Activated naive CD8-positive, alpha-beta T cell treated with anti-CD3 and anti-CD28 coated beads, Interleukin-2, amount 50 U/mL, for 16 hours (primary cell): ENCODE measurements around the gene OR2D2.
"Not testable (repeated sequence)": the region's sequence is repeated elsewhere in the genome, so short reads cannot be mapped to it uniquely, and the experiment has no call there.

Experiments
- DNase-seq: peaks from one replicate; pipeline ENCODE4 v3.0.0-alpha.2; 2020; ENCODE audit warnings: low read depth, low spot score

OR2D2 gene, protein sequence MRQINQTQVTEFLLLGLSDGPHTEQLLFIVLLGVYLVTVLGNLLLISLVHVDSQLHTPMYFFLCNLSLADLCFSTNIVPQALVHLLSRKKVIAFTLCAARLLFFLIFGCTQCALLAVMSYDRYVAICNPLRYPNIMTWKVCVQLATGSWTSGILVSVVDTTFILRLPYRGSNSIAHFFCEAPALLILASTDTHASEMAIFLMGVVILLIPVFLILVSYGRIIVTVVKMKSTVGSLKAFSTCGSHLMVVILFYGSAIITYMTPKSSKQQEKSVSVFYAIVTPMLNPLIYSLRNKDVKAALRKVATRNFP

DNA sequence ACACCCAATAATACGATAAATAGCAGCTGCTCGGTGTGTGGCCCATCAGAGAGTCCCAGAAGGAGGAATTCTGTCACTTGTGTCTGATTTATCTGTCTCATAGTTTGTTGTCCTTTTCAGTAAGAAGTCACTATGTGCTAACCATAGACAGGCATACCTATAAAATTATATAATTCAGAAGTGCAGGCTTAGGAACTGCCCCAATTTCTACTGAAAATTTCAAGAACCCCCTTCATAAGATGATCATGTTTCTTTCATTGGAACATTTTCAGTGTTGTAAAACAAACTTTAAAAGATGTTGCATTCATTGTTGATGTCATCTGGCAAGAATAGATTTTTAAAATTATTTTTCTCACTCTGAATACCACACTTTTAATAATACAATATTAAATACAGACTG lies at the start of gene OR2D2:
OR2D2 (minus strand) TSS at position 101 of the 400 bp plus-strand sequence; CDS start at position 101, 0 bp downstream.
- no peak for DNase-seq

DNA sequence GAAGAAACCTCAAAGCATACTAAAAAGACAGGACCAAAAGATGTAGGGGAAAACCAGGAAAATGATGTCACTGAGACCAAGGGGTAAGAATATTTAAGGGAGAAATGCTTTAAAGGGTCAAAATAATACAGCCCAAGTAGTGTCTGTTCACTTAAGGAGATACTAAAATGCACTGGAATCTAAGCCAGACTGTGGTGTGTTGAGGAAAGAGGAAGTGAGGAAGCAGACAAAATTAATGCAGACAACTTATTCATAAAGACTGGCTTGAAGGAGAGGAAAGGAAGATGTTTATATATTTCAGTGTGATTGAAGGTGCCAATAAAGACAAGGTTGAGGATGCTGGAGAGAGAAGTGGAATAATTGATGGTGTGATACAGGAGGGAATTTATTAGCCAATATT lies 49.7 kb upstream of the OR2D2 start:
- DNase-seq, result no peak

DNA sequence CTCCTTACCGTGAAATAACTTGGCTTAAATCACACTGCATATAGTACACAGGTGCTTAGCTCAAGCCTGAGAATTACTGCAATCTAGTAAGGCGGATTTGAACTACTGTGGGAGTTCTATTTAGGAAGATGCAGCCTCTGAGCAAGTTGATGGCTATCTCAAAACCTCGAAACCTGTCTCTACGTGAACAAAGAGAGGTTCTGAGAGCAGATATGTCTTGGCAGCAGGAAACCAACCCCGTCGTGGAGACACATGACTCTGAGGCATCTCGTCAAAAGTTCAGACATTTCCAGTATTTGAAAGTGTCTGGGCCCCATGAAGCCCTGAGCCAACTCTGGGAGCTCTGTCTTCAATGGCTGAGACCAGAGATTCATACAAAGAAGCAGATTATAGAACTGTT lies 39.8 kb upstream of the OR2D2 start:
- DNase-seq, result no peak

DNA sequence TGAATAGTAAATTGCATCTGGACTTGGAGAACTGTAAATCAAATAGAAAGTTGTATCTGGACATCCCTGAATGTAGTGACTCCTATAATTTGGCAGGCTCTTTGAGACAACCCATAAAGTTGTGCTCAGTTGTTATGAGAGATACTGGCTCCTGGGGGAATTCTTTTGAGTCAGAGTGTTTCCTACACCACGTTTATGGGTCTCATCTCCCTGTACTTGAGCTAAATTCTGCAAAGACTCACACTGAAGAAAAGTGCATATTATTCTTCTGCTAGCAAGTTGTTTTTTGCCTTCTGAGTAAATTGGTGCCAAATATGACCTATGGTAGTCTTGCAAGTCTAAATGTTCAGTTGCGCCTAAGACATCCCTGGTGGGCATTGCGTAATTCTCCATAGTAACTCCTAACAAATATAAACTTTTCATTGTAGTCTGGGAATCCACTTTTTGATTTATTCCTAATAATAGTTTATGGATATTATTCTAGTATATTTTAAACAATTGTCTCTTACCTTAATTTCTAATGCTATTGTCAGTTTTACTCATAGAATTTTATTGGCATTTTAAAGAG lies 38.9 kb upstream of the OR2D2 start:
- DNase-seq, result no peak

DNA sequence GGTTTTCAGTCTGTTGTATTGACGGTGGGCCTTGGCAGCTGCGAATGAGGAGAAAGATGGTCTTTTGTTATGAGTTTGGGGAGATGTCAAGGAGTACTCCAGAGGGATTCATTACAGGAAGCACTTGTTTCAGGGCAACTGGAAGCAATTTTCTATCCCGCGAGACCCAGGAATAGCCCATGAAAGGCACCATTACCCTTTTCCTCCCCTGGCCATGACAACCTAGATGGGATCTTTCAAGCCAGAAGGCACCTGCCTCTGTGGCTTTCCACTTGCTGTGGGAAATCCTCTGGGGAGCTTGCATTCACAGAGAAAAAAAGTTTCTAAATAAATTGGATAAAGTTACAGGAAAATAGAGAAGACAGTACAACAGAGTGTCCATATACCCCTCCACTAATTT lies 36.6 kb upstream of the OR2D2 start:
- DNase-seq, result no peak

DNA sequence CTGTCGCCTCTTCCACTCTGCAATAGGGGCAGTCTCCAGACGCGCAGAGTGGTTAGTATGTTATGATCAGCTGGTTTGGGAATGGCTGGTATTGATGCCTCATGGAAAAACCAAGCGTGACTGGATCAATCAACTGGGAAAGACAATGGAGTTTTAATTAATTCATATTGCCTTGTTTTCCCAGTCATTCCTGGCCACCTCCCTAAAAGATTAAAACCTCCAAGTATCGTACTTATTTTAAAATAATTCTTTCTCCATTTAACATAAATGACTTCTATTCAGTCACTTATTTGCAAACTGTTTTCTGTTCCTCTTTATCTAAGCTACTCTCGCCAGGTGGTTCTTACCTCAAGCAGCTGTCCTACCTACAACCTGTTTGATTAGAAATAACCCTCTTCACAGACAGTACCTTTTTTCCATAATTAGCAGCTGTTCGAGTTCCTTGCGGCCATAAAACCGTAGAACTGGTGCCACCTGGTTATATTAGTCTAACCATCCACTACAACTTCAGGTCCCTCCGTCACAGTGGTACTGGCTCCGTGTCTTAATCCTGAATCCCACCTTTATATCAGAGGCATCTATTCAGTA lies 34.8 kb upstream of the OR2D2 start:
- no peak for DNase-seq

DNA sequence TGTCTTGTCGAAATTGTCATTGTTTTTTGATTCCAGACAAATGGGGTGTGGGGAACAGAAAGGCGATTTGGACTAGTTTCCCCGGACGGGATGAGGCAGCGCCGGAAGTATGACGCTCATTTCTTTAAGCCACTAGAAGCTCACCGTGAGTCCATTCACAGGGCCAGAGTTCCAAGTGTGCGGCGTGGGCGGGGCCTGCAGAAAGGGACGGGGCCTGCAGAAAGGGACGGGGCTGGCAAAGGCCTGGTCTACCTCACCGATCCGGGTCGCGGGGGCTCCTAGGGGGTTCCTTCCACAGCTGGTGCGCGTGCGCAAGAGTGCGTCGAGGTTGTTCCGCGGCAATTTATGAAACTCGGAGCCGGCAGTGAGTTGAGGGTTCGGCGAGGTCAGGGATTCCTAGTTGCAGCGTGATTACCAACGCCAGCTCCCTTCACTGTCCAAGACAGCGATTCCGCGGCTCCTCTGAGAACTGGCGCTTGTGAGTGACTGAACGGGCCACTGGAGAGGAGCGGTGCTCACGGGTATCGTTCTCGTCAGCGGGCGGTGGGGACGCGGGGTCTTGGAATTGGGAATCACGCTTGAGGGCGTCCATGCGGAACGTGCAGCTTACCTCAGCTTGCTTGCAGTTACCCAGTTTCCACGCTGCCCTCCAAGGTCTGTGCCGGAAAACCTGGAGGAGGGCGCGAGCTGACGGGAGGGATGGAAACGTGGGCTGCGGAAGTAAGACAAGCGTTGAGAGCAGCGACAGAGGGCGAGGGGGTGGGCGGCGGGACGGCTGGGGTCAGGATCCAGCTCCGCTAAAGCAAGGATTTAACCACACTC lies 34.1 kb upstream of the OR2D2 start, which contains the start of gene ZNF215:
ZNF215 (plus strand) TSS at position 219 of the 822 bp plus-strand sequence. CDS start 5,847 bp downstream, outside the sequence.
- no peak for DNase-seq

DNA sequence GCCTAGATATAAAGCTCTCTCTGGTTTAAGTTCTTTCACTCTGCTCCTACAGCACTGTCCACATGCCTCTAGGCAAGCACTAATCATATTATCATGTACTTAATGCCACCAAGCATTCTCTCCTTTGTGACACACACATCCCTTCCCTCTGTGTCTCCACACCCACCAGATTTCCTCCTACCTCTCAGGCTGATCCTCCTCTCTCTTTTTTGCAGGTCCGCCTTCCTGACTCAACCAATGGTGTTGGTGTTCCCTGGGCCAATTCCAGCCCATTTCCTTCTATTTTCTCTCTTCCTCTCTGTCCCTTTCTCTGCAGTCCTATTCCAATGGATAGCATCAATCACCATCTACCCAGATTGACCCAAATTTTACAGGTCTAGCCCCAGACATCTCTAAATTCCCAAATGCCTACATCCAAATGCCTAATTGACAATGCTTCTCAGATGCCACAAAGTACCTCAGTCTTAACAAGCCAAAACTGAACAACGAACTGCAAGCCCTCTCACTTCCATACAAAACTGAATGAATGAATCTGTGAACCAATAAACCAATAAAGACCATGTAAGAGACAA lies 33.4 kb upstream of the OR2D2 start:
- DNase-seq, result no peak

DNA sequence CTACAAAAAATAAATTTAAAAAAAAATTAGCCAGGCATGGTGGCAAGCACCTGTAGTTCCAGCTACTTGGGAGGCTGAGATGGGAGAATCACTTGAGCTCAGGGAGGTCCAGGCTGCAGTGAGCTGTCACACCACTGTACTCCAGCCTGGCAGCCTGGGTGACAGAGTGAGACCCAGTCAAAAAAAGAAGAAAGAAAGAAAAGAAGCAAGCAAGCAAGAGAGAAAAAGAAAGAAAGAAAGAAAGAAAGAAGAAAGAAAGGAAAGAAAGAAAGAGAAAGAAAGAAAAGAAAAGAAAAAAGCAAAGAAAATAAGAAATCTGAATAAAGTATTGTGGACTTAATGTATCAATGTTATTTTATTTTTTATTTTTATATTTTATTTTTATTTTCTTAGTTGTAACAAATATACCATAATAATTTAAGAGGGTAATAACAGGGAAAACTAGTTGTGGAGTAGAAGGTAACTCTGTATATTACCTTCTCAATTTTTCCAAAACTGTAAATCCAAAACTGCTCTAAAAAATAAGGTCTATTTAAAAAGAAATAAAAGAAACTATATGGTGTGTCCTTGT lies 32.8 kb upstream of the OR2D2 start:
- DNase-seq, result no peak

DNA sequence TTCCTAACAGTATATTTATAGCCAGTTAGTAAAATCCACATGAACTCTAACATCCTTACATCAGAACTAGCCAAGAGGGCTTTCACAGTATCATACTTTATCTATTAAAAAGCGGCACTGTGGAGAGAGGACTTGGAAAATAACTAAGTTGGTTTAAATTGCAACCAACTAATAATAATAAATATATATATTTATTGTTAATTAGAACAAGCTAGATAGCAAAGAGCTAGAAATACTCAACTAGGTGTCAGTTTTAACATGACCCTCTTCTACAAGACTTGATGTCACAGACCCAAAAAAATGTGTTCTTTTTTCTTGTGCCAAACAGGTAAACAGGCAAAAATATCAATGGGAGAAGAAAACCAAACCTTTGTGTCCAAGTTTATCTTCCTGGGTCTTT lies 28.4 kb upstream of the OR2D2 start, which contains the start of gene OR2D3:
OR2D3 (plus strand) TSS at position 301 of the 400 bp plus-strand sequence; CDS start at position 301, 0 bp downstream.
- DNase-seq, result no peak

DNA sequence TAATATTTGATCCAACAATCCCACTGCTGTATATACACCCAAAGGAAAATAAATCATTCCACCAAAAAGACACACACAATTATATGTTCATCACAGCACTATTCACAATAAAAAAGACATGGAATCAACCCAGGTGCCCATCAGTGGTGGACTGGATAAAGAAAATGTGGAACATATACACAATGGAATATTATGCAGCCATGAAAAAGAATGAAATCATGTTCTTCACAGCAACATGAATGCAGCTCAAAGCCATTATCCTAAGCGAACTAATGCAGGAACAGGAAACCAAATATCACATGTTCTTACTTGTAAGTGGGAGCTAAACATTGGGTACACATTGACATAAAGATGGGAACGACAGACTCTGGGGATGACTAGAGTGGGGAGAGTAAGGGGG lies 27.4 kb upstream of the OR2D2 start:
- no peak for DNase-seq

DNA sequence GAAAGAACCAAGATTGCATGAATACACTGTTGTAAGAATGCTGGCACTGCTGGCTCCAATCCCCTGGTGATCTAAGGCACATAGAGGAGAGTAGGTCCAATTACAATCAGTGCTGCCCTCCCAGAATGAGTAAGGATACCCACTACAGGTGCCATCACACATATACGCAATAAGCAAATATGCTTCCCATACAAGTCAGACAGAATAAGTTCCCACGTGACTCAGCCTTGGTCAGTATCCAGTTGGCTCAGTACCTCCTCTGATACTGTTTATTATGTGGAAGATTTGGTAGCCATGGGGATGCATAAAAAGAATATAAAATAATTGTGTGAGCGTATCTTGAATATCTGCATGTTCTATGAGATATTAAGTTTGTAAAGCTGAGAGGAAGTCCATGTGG lies 19.6 kb upstream of the OR2D2 start:
- DNase-seq, result no peak

DNA sequence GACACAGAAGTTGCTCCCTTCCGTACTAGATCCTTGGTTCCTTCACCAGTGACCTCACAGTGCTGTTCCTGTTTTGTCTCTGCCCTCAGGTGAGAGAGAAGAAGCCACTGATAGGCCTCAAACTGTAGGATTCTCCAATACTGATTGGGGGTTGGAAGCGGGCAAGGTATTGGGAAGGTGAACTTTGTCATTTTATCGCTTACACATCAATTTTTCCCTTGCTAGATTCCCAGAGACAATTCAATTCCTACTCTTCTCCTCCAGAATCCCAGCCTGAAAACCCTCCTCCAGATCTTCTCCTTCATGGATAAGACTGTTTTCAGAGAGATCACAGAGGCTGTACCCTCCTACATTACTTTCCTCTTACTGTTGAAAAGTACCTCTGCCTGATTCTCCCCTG lies 19.1 kb upstream of the OR2D2 start:
- no peak for DNase-seq

DNA sequence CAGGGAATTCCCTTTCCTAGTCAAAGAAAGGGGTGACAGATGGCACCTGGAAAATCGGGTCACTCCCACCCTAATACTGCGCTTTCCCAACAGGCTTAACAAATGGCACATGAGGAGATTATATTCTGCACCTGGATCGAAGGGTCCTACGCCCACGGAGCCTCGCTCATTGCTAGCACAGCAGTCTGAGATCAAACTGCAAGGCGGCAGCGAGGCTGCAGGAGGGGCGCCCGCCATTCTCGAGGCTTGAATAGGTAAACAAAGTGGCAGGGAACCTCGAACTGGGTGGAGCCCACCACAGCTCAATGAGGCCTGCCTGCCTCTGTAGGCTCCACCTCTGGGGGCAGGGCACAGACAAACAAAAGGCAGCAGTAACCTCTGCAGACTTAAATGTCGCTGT lies 12.5 kb upstream of the OR2D2 start:
- DNase-seq, result not testable (repeated sequence)

DNA sequence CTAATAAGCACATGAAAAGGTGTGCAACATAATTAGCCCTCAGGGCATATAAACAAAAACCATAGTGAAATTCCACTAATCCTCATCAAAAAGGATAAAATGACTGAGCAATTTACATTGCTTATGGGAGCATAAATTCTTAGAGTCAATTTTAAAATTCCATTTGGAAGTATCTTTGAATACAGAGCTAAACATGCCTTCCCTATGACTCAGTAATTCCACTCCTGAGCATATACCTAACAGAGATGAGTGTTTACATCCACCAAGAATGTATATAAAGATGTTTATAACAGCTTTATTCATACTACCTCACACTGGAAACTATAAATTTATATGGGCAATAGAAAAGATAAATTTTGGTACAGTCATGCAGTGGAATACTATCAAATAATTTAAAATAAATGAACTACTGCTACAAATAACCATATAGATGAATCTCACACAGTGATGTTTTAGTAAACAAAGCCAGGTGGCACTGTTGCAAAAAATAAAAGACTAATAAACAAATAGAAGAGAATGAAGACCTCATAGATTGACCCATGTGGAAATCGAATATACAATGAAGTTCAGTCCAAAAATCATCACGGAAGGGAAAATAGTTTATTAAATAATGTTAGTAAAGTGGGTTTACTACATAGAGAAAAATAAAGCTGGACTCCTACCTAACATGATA lies 8.2 kb upstream of the OR2D2 start:
- DNase-seq, result no peak

DNA sequence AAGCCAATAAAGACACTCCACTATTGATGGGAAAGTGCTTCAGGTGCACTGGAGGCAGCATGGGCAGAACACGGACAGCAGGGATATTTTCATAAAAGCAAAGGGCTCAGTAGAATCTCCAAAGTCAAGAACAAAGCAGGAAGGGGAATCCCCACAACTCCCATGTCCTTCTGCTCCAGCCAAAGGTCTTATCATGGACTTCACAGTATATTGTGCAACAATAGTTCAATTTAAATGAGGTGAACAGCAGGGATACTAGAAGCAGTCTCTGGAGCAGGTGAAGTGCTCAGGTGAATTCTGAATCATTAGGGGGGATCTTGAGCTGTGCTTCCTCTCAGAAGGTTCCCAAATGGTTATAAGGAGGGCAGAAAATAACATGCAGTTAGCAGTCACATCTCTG lies 6.6 kb upstream of the OR2D2 start:
- no peak for DNase-seq

DNA sequence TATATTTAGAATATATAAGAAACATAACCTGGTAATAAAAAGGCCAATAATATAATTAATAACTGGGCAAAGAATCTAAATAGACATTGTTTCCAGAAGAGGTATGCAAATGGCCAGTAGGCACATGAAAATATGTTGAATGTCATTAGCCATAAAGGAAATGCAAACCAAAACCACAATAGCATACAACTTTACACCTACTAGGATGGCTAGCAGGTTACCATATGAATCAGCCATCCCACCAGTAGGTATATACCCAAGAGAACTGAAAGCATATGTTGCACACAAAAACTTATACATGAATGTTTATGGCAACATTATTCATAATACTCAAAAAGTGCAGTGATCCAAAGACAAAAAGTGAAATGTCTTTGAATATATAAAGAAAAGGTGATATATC lies 2.7 kb upstream of the OR2D2 start:
- no peak for DNase-seq

DNA sequence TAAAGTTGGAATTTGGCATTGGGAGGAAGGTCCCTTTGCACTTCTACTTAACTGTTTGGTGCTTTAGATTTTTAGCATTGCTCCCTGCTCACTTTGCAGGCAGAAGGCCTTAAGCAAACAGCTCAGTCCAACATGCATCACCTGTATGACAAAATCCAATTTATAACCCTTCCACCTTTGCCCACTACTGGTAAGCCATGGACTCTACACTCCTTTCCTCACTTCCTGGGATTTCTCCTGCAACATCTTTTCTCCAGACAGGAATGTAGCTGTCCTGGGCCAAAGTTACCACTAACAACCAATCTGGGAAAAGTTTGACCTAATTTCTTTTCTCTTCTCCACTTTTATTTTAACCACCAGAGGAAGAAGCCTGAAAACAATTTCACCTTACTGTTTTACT lies 1.8 kb upstream of the OR2D2 start:
- DNase-seq, result no peak

DNA sequence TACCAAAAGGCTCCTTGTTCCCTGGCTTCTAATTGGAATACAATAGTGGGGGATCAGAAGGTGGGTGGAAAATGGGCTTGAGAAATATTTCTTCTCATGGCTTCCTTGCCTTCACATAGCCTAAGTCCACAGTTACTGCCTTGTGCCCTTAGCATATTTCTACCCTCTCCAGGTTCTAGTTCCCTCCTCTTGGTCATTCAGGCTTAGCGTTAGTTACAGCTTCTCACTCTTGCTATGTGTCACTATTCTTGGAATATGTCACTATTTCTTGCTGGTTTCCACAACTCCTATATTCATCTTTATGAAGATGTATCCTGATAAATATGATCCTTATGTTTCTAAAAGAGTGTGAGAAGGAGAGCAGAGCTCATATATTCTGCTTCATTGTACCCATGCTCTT lies 2.5 kb downstream of the OR2D2 start:
- no peak for DNase-seq

DNA sequence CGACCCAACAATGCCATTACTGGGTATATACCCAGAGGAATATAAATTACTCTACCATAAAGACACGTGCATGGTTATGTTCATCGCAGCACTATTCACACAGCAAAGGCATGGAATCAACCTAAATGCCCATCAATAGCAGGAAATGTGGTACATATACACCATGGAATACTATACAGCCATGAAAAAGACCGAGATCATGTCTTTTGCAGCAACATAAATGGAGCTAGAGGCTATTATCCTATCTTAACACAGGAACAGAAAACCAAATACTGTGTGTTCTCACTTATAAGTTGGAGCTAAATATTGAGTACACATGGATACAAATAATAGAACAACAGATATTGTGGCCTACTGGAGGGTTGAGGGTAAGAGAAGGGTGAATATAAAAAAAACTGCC lies 3.5 kb downstream of the OR2D2 start:
- DNase-seq, result no peak

DNA sequence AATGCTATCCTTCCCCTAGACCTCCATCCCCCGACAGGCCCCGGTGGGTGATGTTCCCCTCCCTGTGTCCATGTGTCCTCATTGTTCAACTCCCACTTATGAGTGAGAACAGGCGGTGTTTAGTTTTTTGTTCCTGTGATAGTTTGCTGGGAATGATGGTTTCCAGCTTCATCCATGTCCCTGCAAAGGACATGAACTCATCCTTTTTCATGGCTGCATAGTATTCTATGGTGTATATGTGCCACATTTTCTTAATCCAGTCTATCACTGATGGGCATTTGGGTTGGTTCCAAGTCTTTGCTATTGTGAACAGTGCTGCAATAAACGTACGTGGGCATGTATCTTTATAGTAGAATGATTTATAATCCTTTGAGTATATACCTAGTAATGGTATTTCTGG lies 4.6 kb downstream of the OR2D2 start:
- not testable (repeated sequence) for DNase-seq
